ENCODE results near the gene ABCG8.

Gene ABCG8

DNA sequence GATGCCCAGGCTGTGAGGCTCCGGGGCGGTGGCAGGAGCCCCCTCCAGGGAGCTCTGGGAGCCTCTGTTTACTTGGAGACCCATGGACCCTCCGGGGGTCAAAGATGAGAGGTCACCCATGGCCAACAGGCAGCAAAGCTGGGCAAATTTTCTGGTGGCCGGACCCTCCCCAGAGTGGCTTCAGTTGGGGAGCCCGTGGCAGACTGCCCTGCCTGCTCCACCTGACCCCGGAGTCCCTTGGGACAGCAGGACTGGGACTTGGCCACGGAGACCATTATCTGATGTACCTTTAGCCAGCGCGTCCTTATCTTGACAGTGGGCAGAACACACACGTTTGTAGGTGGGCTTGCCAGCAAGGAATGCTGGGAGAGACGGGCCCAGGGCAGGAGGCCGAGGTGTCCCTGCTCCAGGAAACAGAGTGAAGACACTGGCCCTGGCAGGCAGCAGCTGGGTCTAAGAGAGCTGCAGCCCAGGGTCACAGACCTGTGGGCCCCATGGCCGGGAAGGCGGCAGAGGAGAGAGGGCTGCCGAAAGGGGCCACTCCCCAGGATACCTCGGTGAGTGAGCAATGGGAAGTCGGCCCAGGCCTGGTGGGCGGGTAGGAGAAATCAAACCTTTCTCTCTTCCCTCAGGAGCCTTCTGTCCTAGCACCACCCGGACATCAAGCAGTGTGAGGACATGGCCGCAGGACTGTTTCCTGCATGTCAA is at the start of gene ABCG8, which contains the start of gene ABCG5:
TSS of gene ABCG8 (plus strand) at position 412 of the 708 bp plus-strand sequence. CDS start at position 495, 83 bp downstream.
TSS of gene ABCG5 (minus strand) at position 280 of the 708 bp plus-strand sequence. CDS start at position 120, 160 bp downstream.
- no peak for DNase-seq

DNA sequence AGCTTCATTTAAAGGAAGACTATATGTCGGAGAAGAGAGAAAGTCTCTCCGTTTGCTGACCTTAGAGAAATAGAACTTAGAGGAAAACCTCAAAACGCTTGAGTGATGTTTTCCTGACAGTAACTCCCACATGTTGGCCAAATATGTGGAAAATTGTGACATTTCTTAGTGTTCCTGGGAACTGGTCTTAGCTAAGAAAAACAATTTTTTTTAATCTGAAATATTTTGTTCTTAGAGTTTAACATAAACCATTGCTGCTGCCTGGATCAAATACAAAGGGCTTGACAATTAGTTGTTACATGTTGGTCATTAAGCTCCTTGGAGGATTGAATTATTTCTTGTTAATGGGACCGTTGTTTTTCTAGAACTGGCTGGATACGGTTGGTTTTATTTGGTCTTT is 48.6 kb upstream of the ABCG8 start:
- no peak for DNase-seq

DNA sequence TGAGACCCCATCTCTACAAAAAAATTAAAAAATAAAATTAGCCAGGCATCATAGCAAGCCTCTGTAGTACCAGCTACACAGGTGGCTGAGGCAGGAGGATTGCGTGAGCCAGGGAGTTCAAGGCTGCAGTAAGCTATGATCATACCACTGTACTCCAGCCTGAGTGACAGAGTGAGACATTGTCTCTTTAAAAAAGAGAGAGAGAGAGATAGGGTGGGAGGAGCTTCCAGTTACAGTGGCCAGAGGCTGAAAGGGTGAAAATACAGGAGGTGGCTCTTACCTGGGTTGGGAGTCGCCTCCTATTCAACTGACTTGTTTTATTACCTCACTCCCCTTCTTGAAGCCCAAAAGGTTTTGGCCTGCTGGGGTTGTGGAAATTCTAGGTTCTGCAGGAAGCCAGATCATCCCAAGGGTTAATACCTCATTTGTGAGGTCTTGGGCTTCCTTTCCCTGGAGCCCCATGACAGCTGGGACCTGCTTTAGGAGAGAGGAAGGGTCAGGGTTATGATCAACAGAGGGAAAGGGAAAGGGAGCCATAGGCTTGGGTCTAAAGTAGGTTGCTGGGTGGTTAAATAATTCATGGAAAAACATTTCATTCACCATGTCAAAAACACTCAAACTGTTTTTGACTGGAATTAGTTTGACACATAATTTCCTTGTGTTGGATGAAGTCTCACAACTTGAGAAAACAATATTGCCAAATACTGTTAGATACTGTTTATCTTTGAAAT is 47.6 kb upstream of the ABCG8 start:
- no peak for DNase-seq

DNA sequence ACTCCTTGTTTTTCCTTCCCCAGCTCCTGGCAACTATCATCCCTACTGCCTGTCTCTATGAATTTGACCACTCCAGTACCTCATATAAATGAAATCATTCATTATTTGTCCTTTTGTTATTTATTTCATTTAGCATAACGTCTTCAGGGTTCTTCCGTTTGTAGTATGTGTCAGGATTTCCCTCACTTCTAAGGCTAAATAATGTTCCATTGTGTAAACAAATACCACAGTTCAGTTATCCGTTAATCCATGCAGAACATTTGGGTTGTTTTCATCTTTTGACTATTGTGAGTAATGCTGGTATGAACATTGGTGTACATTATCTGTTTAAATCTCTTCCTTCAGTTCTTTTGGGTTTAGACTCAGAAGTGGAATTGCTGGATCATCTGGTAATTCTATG is 46.1 kb upstream of the ABCG8 start:
- DNase-seq = no peak

DNA sequence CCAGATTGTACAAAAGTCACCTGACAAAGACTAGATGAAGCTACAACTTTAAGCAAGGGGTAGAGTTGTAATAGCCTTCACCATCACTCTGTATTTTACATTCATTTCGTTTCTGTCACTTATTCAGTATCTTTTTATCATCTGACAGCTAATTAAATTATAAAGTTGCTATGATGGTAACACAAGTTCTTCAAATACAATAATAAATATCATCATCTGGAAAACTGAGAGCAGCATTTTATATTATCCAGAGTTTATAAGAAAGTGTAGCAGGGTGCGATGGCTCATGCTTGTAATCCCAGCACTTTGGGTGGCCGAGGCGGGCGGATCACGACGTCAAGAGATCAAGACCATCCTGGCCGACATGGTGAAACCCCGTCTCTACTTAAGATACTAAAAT is 43.8 kb upstream of the ABCG8 start:
- no peak for DNase-seq

DNA sequence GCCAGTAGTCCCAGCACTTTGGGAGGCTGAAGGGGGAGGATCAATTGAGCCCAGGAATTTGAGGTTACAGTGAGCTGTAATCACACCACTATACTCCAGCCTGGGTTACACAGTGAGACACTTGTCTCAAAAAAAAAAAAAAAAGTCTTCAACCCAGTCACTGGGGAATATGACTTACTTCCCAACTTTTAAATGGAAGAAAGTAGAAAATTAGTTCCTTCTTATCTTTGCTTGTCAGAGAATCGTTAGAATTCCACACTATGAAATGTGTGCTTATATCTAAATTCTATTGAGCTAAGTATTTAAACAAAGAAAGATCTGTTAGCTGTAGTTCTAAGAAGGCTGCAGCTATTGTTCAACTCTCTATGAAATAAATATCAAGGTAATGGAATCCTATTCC is 42.6 kb upstream of the ABCG8 start:
- no peak for DNase-seq

DNA sequence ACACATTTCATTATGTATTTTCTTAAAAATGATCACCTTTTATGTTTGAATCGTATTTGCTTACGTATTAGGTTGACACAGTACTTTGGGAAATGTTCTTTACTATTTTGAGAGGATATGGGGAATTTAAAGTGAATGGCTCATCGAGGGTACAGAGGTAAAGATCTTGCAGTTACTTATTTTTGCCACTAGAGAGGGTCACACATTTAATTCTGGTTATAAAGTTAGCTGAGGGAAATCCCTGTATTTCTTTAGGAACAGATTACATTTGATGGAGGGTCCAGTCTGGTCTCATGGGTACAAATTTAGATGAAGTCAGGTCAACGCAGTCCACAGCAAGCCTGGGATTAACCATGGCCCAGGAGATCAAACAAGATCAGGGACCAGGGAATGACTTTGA is 40.5 kb upstream of the ABCG8 start:
- no peak for DNase-seq

DNA sequence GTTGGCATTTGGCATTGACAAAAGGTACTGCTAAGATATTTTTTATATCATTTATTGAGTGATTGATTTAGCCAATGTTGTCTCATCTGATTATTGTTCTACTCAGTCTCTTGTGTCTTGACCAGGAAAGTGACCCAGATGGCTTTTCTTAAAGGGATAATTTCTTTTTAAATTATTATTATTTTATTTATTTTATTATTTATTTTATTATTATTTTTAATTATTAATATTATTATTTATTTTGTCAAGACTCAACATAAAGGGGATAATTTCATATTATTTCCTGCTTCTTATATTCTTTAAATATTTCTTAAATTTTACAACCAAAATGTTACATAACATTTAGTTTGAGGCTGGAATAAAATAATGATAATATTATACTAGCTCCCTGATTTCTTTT is 37.9 kb upstream of the ABCG8 start:
- DNase-seq = no peak

DNA sequence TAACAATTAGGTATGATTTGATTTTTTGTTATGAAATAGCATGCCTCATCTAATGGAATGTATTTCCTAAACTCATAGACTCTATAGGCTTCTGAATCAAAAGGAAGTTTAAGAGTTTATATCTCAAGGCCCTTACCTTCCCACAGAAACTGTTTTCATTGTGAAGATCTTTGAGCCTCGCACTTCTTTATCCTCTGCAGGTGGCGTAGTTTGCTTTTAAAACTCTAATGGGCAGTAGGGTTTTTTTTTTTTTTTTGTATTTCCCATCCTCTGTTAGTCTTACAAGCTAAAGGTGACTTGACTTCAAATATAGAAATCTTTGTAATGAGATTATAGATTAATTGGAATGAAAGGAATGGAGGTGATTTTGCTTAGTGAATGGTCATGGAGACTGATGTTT is 36.6 kb upstream of the ABCG8 start:
- no peak for DNase-seq

DNA sequence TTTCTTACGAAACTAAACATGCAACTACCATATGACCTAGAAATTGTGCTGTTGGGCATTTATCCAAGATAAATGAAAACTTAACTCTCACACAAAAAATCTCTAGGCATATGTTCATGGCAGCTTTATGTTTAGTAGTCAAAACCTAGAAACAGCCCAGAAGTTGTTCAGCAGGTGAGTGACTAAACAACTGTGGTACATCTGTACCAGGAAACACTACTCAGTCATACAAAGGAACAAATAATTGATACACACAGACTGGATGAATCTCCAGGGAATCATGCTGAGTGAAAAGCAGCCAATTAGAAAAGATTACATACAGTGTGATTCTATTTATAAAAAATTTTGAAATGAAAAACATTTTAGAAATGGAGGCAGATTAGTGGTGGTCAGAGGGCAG is 35.7 kb upstream of the ABCG8 start:
- DNase-seq = no peak

DNA sequence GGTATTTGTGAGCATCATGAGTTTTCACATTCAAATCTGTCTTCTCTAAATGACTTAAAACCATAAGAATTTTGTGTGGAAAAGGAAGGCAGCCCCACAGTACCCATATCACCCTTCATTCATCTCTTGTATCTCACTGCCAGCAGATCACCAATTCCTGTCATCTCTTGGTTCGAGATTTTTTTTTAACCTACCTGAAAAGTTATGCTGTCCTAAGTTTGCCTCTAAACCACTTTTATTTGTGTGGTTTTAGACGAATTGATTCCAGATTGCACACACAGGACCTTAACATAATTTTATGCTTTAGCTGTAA is 32.1 kb upstream of the ABCG8 start:
- DNase-seq = no peak

DNA sequence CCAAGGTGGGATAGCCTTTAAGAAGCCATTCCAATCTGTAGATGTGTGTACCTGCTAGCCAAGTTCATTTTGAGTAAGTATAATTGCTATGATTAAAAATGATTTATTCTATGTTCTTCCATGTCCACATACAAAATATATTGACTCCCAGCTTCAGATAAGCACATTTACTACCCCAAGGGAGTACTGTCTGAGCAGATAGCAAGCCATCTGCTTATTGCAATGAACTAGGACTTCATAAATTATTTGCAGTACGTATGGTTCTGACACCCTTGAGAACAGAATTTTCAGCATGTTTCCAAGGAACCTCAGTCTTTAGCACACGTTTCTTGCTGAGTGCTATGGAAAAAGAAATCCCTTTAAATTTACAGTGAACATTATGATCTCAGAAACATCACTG is 28.3 kb upstream of the ABCG8 start:
- no peak for DNase-seq

DNA sequence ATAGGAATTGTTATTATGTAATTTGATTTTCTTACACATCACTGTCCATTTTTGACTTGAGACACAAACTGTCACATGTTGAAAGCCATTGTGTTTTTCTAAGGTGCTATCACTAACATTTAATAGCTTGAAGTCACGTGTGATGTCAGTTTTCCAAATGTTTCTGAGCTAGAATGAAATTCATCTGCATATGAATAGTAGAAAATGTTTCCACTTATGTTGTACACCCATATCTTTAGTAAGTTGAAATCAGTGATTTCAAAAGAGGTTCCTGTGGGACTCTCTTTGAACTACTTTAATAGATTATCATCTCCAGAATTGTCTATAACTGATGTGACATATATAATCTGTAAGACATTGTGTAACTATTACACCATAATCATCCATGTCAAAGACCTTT is 27.9 kb upstream of the ABCG8 start:
- DNase-seq = no peak

DNA sequence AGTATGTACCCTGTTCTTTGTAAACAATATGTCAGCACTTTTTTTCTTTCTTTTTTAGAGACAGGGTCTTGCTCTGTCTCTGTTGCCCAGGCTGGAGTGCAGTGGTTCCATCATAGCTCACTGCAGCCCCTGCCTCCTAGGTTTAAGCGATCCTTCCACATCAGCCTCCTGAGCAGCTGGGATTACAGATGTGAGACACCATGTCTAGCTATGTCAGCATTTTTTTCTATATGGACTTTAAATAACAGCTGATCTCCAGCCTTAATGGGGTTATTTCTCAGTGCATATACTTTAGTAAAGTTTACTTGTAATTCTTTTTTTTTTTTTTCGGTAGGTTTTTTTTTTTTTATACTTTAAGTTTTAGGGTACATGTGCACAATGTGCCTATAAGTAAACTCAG is 26.8 kb upstream of the ABCG8 start:
- DNase-seq = no peak

DNA sequence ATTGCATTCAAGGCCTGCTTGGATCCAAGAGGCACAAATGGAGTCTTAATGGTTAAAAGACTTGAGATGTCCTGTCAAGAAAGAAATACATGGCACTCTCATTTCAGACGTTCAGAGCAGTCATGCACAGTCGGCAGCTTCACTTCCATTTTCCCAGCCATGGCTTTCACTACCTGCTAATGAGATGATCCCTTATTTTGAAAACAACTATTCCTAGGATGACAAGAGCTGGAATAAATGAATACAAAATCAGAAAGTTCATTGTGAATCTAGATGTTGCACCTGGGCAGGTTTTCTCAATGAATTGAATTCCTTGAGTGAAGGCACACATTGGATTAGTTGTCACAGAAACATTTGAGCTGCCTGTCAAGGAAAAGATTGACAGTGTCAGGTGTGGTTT is 25.8 kb upstream of the ABCG8 start:
- DNase-seq = no peak

DNA sequence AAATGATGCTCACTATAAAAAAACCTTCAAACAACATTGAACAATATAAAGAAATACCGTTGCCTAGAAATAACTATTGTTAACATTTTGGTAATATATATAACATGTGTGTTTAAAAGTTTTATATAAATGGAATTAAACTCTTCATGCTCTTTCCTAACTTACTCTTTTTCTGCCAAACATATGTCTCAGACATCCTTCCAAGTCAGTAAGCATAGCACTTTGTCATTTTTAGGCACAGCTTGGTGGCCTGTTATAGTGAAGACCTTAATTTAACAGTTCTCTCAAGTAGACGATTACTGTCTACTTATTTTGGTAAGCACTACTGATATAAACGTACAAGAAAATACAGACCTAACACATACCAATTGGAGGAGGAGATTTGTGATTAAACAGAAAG is 24.1 kb upstream of the ABCG8 start:
- no peak for DNase-seq

DNA sequence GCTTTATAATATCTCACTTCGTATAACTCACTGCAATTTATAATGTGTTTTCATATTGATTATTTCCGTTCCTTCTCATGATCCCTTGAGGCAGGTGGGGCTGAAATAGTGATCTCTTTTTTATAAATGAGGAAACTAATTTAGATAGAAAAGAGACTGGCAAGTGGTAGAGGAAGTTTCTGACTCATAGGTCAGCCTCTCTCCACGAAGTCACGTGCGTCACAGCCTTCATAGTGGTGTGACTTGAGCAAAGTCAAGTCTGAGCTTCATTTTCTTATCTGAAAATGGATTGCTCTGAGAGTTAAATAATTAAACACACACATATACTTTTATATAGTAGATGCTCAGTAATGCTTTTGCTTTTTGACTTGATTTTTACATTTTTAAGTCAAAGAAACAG is 20.0 kb upstream of the ABCG8 start:
- peak; percentile 34 for DNase-seq

DNA sequence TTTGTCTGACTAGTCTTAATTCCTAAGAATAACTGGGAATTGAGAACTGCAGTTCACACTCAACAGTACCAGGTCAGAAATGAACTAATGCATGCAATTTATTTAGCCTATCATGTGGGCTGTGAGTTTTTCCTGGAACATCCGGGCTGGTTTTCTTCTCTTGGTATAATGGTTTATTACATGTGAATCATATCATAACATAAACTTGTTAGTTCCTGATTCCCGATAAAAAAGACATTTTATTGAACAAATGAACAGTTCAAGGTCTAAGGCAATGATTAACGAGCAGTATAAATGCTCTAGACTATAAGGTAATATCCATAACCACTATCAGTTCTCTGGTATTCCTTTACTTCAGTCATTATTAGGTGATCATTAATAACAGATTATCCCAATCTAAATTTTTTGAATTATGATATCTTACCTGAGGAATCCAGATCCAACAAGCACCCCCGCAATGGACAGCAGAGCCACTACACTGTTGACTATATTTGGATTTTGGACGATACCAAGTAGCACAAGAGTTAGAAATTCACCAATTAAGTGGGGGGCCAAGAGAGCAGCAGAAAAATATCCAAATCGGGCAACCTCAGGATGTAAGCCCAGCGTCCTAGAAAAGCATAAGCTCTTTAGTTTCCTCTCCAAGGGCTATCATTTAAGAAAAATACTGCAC is 19.1 kb upstream of the ABCG8 start:
- no peak for DNase-seq

DNA sequence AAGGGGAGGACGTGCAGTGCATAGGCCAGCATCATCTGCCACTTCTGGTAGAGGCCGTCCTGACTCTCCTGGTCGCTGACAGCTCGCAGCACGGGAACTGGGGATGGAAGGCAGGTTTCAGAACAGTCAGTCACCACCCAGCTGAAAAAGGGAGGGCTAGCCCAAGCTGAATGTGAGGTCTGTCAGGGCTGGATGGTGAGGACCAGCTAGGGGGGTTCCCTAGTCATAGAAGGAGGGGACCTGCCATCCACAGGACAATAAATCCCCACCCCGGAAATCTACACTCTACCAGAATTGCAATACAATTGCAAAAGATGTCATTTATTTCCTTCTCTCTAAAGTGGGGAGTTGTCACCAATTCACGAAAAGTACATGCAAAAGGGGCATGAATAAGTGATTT is 15.9 kb upstream of the ABCG8 start:
- DNase-seq = no peak

DNA sequence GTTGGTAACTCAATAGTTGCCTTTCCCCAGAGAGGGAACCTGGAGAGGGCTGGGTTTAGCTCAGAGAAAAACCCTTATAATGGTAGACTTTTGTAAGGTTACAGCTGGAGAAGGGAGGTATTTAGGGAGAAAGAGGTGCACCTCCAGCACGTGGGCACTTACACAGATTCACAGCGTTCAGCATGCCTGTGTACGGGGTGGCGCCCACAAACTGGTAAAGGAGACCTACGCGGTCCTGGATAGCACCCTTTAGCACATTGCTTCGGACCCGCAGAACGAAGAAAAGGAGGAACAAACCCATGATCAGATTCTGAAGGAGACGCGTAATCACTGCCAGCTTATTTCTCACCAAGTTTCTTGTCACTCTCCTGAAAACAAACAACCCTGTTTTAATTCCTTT is 15.0 kb upstream of the ABCG8 start:
- no peak for DNase-seq

DNA sequence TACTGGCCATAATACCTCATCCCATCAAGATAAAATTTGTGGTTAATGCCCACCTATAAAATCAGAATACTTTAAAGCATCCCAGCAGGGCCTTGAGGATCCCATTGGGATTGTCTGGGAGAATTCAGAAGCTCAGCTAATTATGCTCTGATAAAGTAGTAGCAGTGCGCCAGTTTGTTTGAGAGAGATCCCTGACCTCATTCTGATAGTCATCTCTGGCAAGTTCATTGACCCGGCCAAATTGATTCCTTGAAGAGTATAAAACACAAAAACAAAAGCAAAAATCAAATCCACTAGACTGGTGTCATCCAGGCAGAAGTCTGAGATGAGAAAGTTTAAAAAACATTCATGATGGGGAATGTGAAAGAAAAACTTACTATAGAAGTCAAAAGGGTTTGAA is 14.3 kb upstream of the ABCG8 start:
- no peak for DNase-seq

DNA sequence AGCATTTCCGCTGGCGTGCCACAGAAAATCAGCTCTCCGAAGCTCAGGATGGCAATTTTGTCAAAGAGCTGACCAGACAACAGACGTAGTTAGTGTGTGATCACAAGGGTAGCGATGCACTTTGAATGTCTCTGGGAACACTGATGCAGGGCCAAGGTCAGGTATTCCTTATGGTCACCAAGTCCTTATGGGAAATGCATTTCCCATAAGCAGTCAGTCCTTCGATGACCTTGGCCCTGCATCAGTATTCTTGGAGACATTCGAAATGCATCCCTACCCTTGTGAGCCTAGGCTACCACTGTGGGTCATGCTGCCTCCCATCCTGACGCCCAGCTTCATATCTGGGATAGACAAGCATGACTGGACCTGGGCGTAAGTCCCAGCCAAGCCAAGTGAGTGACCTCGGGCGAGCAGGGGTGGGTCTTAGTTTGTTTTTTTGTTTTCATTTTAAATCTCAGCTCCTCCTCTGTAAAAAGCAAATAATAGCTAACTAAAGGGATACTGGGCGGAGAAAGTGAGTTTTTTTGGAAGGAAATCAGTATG is 13.7 kb upstream of the ABCG8 start:
- no peak for DNase-seq

DNA sequence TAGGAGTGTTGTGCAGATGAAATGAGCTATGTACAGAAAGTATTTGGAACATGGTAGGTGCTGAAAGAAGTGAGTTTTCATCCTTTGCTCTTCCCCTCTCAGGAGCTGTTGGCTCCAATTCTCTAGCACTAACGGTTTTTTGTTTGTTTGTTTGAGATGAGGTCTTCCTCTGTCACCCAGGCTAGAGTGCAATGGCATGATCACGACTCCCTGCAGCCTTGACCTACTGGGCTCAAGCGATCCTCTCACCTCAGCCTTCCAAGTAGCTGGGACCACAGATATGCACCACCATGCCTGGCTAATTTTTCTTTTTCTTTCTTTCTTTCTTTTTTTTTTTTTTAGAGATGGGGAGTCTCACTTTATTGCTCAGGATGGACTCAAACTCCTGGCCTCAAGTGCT is 12.9 kb upstream of the ABCG8 start:
- no peak for DNase-seq

Data from stimulated activated CD4-positive, alpha-beta T cell treated with anti-CD3 and anti-CD28 coated beads, Interleukin-1b, Interleukin-23, amount 100 ng/mL, for 48 hours (primary cell).